Breast epithelium (tissue), 3 donors: ENCODE results near the gene PLCG1.

ENCODE experiments used
- CTCF ChIP-seq, 3 donors: fragments of 450-650 bp; IDR thresholded peaks; one replicate each; pipeline ENCODE4 v1.5.1; 2016 to 2017; ENCODE audit warnings: antibody characterized with exemption in 3 of 3, mild to moderate bottlenecking in 3 of 3, moderate library complexity in 3 of 3
- POLR2AphosphoS5 ChIP-seq, 3 donors: sonication (generic); formaldehyde crosslinking; IDR thresholded peaks; one replicate each; pipeline ENCODE4 v1.6.1; 2017; ENCODE audit warnings: antibody characterized with exemption in 3 of 3

GRCh38 chr20:41213150-41213820, 75.9 kb downstream of the PLCG1 start:
- no peak for TF ChIP-seq CTCF (IDR thresholded peaks at IDR 0.05)
- TF ChIP-seq POLR2AphosphoS5 (IDR thresholded peaks at IDR 0.05), result no peak
